BLaER1 (cell line): Measurements from ENCODE around the gene HDDC3.

ENCODE experiments used
- H3K27ac ChIP-seq: shearing (Covaris generic); formaldehyde crosslinking; 2 replicates; pipeline ENCODE4 v1.8.1; 2022
- H3K27me3 ChIP-seq: shearing (Covaris generic); formaldehyde crosslinking; 2 replicates; pipeline ENCODE4 v1.8.1; 2022
- H3K36me3 ChIP-seq: shearing (Covaris generic); formaldehyde crosslinking; 2 replicates; pipeline ENCODE4 v1.8.1; 2022
- H3K4me1 ChIP-seq: shearing (Covaris generic); formaldehyde crosslinking; 2 replicates; pipeline ENCODE4 v1.8.1; 2022
- H3K4me2 ChIP-seq: shearing (Covaris generic); formaldehyde crosslinking; 2 replicates; pipeline ENCODE4 v1.8.1; 2022
- H3K4me3 ChIP-seq: shearing (Covaris generic); formaldehyde crosslinking; 2 replicates; pipeline ENCODE4 v1.8.1; 2022
- H3K9ac ChIP-seq: shearing (Covaris generic); formaldehyde crosslinking; 2 replicates; pipeline ENCODE4 v1.8.1; 2022
- H3K9me3 ChIP-seq: shearing (Covaris generic); formaldehyde crosslinking; 2 replicates; pipeline ENCODE4 v1.8.1; 2022
- H4K20me1 ChIP-seq: shearing (Covaris generic); formaldehyde crosslinking; 2 replicates; pipeline ENCODE4 v1.8.1; 2022
- Cebpa-rat ChIP-seq: shearing (Covaris generic); IDR thresholded peaks from 2 replicates; pipeline ENCODE4 v1.8.1; 2022

HDDC3 gene

GRCh38 chr15:90962021-90962420 is 29.7 kb upstream of the HDDC3 start:
- no peak overlapping the region for H3K4me2 ChIP-seq
- H4K20me1 ChIP-seq: peaks cover 40% of the 10 kb centered on the region
- H3K27ac ChIP-seq: no peak overlapping the region
- peaks cover 29% of the 10 kb centered on the region for H3K4me1 ChIP-seq
- H3K9ac ChIP-seq: no peak overlapping the region
- H3K27me3 ChIP-seq: no peaks in the 10 kb centered on the region
- H3K36me3 ChIP-seq: peaks cover 89% of the 10 kb centered on the region
- H3K4me3 ChIP-seq: no peak overlapping the region
- H3K9me3 ChIP-seq: no peaks in the 10 kb centered on the region
- no peak for TF ChIP-seq Cebpa-rat

- no peak for TF ChIP-seq Cebpa-rat
- H3K36me3 ChIP-seq: peaks cover 74% of the 10 kb centered on the region
- peaks cover 48% of the 10 kb centered on the region for H4K20me1 ChIP-seq
- peak overlapping the region; percentile 42; the same call in 1 of the 2 replicates for H3K27ac ChIP-seq
- H3K9me3 ChIP-seq: no peaks in the 10 kb centered on the region
- H3K27me3 ChIP-seq: no peaks in the 10 kb centered on the region
- H3K4me2 ChIP-seq: peak overlapping the region; percentile 62
- H3K9ac ChIP-seq: peak overlapping the region; percentile 42; the same call in 1 of the 2 replicates
- H3K4me1 ChIP-seq: peaks cover 45% of the 10 kb centered on the region
- no peak overlapping the region for H3K4me3 ChIP-seq
Observed at GRCh38 chr15:90960298-90961091, 28.1 kb upstream of the HDDC3 start.

- peaks cover 68% of the 10 kb centered on the region for H3K36me3 ChIP-seq
- no peak overlapping the region for H3K27ac ChIP-seq
- no peak for TF ChIP-seq Cebpa-rat
- H3K27me3 ChIP-seq: no peaks in the 10 kb centered on the region
- peaks cover 52% of the 10 kb centered on the region for H4K20me1 ChIP-seq
- 0 out of 2 replicates have a peak overlapping the region, but pooled peaks have one; percentile 42 for H3K9ac ChIP-seq
- peak overlapping the region; percentile 62 for H3K4me2 ChIP-seq
- H3K9me3 ChIP-seq: no peaks in the 10 kb centered on the region
- H3K4me3 ChIP-seq: no peak overlapping the region
- peaks cover 48% of the 10 kb centered on the region for H3K4me1 ChIP-seq
Observed at GRCh38 chr15:90959894-90960293, 27.5 kb upstream of the HDDC3 start.

GRCh38 chr15:90959028-90959595 is 26.8 kb upstream of the HDDC3 start:
- TF ChIP-seq Cebpa-rat: no peak
- H3K27me3 ChIP-seq: no peaks in the 10 kb centered on the region
- peaks cover 53% of the 10 kb centered on the region for H3K4me1 ChIP-seq
- H3K4me2 ChIP-seq: no peak overlapping the region
- H3K27ac ChIP-seq: no peak overlapping the region
- no peaks in the 10 kb centered on the region for H3K9me3 ChIP-seq
- peaks cover 64% of the 10 kb centered on the region for H3K36me3 ChIP-seq
- H4K20me1 ChIP-seq: peaks cover 52% of the 10 kb centered on the region
- no peak overlapping the region for H3K9ac ChIP-seq
- H3K4me3 ChIP-seq: no peak overlapping the region

GRCh38 chr15:90957791-90958190 is 25.4 kb upstream of the HDDC3 start:
- Histone ChIP-seq H3K4me1 (peaks cover 54% of the 10 kb centered on the region), H3K36me3 (peaks cover 64% of the 10 kb centered on the region), H3K9me3 (no peaks in the 10 kb centered on the region), H3K27ac (no peak overlapping the region), H3K4me3 (no peak overlapping the region), H4K20me1 (peaks cover 52% of the 10 kb centered on the region), H3K27me3 (no peaks in the 10 kb centered on the region), H3K9ac (no peak overlapping the region), H3K4me2 (no peak overlapping the region)
- TF ChIP-seq Cebpa-rat: no peak

GRCh38 chr15:90957031-90957790 is 24.9 kb upstream of the HDDC3 start:
- H3K4me2 ChIP-seq: peak overlapping the region; percentile 97
- no peak for TF ChIP-seq Cebpa-rat

GRCh38 chr15:90956274-90957030 is 24.1 kb upstream of the HDDC3 start:
- H3K4me1 ChIP-seq: peaks cover 52% of the 10 kb centered on the region
- H3K9ac ChIP-seq: peak overlapping the region; percentile 95
- peak overlapping the region; percentile 87 for H3K4me3 ChIP-seq
- no peaks in the 10 kb centered on the region for H3K9me3 ChIP-seq
- H3K27me3 ChIP-seq: no peaks in the 10 kb centered on the region
- H3K27ac ChIP-seq: peak overlapping the region; percentile 97; the same call in 1 of the 2 replicates
- peak overlapping the region; percentile 97 for H3K4me2 ChIP-seq
- peaks cover 51% of the 10 kb centered on the region for H4K20me1 ChIP-seq
- H3K36me3 ChIP-seq: peaks cover 64% of the 10 kb centered on the region
- TF ChIP-seq Cebpa-rat: no peak

More at GRCh38 chr15:90957031-90957790, 24.9 kb upstream of the HDDC3 start:
- Histone ChIP-seq H3K36me3 (peaks cover 64% of the 10 kb centered on the region), H3K27ac (no peak overlapping the region), H4K20me1 (peaks cover 52% of the 10 kb centered on the region), H3K27me3 (no peaks in the 10 kb centered on the region), H3K4me1 (peaks cover 54% of the 10 kb centered on the region), H3K9me3 (no peaks in the 10 kb centered on the region), H3K4me3 (peak overlapping the region; percentile 87), H3K9ac (0 out of 2 replicates have a peak overlapping the region, but pooled peaks have one; percentile 95)

GRCh38 chr15:90955624-90956273 is 23.4 kb upstream of the HDDC3 start:
- H3K9ac ChIP-seq: peak overlapping the region; percentile 95
- peak overlapping the region; percentile 87 for H3K4me3 ChIP-seq
- H3K4me1 ChIP-seq: peaks cover 45% of the 10 kb centered on the region
- H3K9me3 ChIP-seq: no peaks in the 10 kb centered on the region
- H3K4me2 ChIP-seq: peak overlapping the region; percentile 97
- no peak for TF ChIP-seq Cebpa-rat
- H4K20me1 ChIP-seq: peaks cover 44% of the 10 kb centered on the region
- H3K27ac ChIP-seq: peak overlapping the region; percentile 97
- H3K27me3 ChIP-seq: no peaks in the 10 kb centered on the region
- H3K36me3 ChIP-seq: peaks cover 64% of the 10 kb centered on the region
